Measurements from ENCODE around the gene CPNE8. TPM values are rescaled to one million over a fixed set of nuclear protein-coding genes. Genes with fewer than 3 reads are reported as not detected.

CPNE8 gene
- total and polyA plus RNA-seq, 8 donors, result 2.7 to 6.8 (median 5.1) TPM

DNA sequence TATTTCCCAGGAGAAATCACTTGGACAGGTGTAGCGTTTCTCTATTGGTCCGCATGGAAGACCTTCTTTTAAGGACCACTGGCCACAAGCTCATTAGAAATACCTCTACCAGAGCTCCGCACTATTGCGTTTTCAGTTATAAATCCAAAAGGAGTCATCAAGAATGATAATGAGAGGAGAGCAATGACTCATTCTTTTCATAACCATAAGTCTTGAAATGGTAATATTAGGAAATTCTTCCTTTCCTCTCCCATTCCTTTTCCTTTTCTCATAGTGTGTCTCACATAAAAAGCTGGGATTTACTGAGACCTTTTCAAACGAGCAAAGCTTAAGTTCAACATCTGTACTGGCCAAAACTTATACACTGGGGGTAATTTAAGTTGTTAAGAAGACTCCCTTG lies 215.7 kb downstream of the CPNE8 start:
- H3K9me3 ChIP-seq, result no peaks in the 10 kb centered on the region
- TF ChIP-seq, protein P1, sequence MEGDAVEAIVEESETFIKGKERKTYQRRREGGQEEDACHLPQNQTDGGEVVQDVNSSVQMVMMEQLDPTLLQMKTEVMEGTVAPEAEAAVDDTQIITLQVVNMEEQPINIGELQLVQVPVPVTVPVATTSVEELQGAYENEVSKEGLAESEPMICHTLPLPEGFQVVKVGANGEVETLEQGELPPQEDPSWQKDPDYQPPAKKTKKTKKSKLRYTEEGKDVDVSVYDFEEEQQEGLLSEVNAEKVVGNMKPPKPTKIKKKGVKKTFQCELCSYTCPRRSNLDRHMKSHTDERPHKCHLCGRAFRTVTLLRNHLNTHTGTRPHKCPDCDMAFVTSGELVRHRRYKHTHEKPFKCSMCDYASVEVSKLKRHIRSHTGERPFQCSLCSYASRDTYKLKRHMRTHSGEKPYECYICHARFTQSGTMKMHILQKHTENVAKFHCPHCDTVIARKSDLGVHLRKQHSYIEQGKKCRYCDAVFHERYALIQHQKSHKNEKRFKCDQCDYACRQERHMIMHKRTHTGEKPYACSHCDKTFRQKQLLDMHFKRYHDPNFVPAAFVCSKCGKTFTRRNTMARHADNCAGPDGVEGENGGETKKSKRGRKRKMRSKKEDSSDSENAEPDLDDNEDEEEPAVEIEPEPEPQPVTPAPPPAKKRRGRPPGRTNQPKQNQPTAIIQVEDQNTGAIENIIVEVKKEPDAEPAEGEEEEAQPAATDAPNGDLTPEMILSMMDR (IDR thresholded peaks at IDR 0.05), result no peak
- FAIRE-seq, result no peak
- intact Hi-C loops (cut with DNase I), result no loop called here
- H3K4me3 ChIP-seq, result no peak overlapping the region
- H3K36me3 ChIP-seq, result no peaks in the 10 kb centered on the region
- H3K27me3 ChIP-seq, result no peaks in the 10 kb centered on the region
- WGBS, 2 donors, result 59 to 73% methylated on average over 5 of the region's 5 CpGs
- H3K4me1 ChIP-seq, result no peaks in the 10 kb centered on the region
- H3K27ac ChIP-seq, result no peak overlapping the region
- DNase-seq, result no peak
- no peak for ATAC-seq

DNA sequence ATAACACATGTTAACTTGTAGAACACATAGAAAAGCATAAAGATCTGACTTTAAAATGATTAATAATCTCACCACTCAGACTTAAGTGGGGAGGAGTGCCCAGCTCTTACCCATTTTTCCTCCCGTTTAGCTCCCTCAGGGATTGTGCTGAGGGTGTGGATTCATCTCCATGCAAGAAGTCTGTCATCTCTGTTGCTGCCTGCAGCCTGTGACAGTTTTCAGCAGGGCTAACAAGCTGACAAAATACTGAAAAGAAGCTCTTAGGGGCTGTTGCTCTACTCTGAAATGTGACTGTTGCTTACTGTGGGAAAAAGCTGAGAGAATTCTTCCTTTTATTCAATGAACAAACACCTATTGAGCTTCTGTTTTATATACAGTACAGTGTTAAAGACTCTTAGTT lies 216.2 kb downstream of the CPNE8 start:
- TF ChIP-seq, protein P1 (IDR thresholded peaks at IDR 0.05), result no peak
- 33 to 40% methylated on average over 1 of the region's 1 CpG for WGBS, 2 donors
- H3K36me3 ChIP-seq, result no peaks in the 10 kb centered on the region
- H3K9me3 ChIP-seq, result no peaks in the 10 kb centered on the region
- DNase-seq (no peak), FAIRE-seq (no peak), ATAC-seq (no peak)
- intact Hi-C loops (cut with DNase I), result no loop called here
- H3K4me1 ChIP-seq, result no peaks in the 10 kb centered on the region
- H3K27me3 ChIP-seq, result no peaks in the 10 kb centered on the region
- no peak overlapping the region for H3K4me3 ChIP-seq
- no peak overlapping the region for H3K27ac ChIP-seq

DNA sequence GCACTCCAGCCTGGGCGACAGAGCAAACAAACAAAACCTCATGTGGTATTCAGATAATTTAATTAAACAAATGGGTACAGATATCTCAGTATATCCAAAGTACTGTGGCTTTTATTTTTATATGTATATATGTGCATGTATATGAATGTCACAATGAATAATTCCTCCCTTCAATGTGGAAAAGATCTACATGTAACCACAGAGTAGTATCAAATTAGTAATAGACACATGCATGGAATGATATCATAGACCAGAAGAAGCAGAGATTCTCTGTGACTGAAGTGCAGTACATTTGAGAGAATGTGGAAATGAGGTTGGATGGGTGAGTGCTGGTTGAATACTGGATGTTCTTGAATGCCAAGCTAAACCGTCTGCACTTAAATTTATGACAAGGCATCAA lies 222.9 kb downstream of the CPNE8 start:
- Histone ChIP-seq H3K27ac (no peak overlapping the region), H3K4me1 (no peaks in the 10 kb centered on the region), H3K9me3 (no peaks in the 10 kb centered on the region), H3K27me3 (no peaks in the 10 kb centered on the region), H3K4me3 (no peak overlapping the region), H3K36me3 (no peaks in the 10 kb centered on the region)
- 64 to 67% methylated on average over 2 of the region's 2 CpGs for WGBS, 2 donors
- no peak for FAIRE-seq
- TF ChIP-seq, protein P1 (IDR thresholded peaks at IDR 0.05), result no peak
- no peak for ATAC-seq
- no peak for DNase-seq
- intact Hi-C loops (cut with DNase I), result no loop called here

DNA sequence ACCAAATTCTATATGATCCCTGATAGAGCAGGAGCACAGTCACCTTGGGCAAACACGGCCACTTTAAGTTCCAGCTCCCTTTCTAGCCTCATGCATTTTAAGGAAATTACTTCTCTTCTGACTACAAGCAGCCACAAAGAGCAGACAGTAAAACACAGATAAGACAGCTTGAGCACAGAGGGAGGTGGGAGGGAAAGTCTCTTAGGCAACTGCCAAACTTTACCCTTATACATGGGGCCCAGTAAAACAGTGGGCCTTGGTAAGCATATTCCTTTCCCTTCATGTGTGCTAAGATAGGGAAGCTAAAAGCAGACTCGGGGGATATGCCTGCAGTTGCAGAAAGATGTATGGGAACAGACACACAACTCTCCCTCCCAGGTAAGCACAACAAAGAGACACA lies 235.9 kb downstream of the CPNE8 start:
- 39 to 41% methylated on average over 2 of the region's 2 CpGs for whole genome bisulfite sequencing, 2 donors
- no peak overlapping the region for H3K27ac ChIP-seq
- intact Hi-C loops (cut with DNase I), result no loop called here
- no peaks in the 10 kb centered on the region for H3K9me3 ChIP-seq
- H3K36me3 ChIP-seq, result no peaks in the 10 kb centered on the region
- DNase-seq (no peak), ATAC-seq (no peak), FAIRE-seq (no peak)
- TF ChIP-seq, protein P1 (IDR thresholded peaks at IDR 0.05), result no peak
- peaks cover 0 to 2% (median 0%) of the 10 kb centered on the region in 3 donors for H3K4me1 ChIP-seq
- no peaks in the 10 kb centered on the region for H3K27me3 ChIP-seq
- no peak overlapping the region for H3K4me3 ChIP-seq

DNA sequence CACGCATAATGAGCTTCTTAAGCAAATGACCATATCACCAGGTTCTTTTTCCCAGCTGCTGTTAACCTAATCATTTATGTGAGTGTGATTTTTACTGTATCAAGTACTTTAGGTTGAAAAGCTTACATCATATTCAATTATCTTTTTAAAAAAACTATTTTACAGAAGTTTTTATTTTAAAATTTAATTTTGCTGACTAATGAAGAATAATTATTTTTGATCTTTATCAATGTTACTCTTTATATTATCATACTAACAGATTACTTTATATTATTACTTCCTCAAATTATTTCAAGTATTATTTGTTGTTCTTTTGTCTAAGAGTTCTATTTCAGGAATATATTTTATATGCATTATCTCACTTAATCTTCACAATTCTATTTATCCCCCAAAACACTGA lies 236.3 kb downstream of the CPNE8 start:
- no peak for ATAC-seq
- no peak overlapping the region for H3K27ac ChIP-seq
- no peaks in the 10 kb centered on the region for H3K27me3 ChIP-seq
- H3K36me3 ChIP-seq, result no peaks in the 10 kb centered on the region
- DNase-seq, result no peak
- intact Hi-C loops (cut with DNase I), result no loop called here
- WGBS, 2 donors, result 71 to 74% methylated on average over 1 of the region's 1 CpG
- TF ChIP-seq, protein P1 (IDR thresholded peaks at IDR 0.05), result no peak
- H3K9me3 ChIP-seq, result no peaks in the 10 kb centered on the region
- peak; percentile 5 for FAIRE-seq
- H3K4me1 ChIP-seq, result peaks cover 0 to 2% (median 0%) of the 10 kb centered on the region in 3 donors
- H3K4me3 ChIP-seq, result no peak overlapping the region
